ENCODE results near the gene SPINT1.

DNA sequence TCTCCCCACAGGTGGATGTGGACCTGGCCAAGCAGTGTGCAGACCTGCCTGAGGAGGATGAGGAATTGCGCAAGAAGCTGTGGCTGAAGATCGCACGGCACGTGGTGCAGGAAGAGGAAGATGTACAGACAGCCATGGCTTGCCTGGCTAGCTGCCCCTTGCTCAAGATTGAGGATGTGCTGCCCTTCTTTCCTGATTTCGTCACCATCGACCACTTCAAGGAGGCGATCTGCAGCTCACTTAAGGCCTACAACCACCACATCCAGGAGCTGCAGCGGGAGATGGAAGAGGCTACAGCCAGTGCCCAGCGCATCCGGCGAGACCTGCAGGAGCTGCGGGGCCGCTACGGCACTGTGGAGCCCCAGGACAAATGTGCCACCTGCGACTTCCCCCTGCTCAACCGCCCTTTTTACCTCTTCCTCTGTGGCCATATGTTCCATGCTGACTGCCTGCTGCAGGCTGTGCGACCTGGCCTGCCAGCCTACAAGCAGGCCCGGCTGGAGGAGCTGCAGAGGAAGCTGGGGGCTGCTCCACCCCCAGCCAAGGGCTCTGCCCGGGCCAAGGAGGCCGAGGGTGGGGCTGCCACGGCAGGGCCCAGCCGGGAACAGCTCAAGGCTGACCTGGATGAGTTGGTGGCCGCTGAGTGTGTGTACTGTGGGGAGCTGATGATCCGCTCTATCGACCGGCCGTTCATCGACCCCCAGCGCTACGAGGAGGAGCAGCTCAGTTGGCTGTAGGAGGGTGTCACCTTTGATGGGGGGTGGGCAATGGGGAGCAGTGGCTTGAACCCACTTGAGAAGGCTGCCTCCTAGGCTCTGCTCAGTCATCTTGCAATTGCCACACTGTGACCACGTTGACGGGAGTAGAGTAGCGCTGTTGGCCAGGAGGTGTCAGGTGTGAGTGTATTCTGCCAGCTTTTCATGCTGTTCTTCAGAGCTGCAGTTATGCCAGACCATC is 59.0 kb downstream of the SPINT1 start:
- TF ChIP-seq, protein P1, sequence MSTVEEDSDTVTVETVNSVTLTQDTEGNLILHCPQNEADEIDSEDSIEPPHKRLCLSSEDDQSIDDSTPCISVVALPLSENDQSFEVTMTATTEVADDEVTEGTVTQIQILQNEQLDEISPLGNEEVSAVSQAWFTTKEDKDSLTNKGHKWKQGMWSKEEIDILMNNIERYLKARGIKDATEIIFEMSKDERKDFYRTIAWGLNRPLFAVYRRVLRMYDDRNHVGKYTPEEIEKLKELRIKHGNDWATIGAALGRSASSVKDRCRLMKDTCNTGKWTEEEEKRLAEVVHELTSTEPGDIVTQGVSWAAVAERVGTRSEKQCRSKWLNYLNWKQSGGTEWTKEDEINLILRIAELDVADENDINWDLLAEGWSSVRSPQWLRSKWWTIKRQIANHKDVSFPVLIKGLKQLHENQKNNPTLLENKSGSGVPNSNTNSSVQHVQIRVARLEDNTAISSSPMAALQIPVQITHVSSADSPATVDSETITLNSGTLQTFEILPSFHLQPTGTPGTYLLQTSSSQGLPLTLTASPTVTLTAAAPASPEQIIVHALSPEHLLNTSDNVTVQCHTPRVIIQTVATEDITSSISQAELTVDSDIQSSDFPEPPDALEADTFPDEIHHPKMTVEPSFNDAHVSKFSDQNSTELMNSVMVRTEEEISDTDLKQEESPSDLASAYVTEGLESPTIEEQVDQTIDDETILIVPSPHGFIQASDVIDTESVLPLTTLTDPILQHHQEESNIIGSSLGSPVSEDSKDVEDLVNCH (CRISPR knock-in tag; IDR thresholded peaks at IDR 0.05), result no peak
- TF ChIP-seq ZNF678 (CRISPR knock-in tag; IDR thresholded peaks at IDR 0.05), result no peak
- no peak for TF ChIP-seq JUND (CRISPR knock-in tag; IDR thresholded peaks at IDR 0.05)
- TF ChIP-seq ZNF124 (CRISPR knock-in tag; IDR thresholded peaks at IDR 0.05), result no peak
- TF ChIP-seq, protein P2, sequence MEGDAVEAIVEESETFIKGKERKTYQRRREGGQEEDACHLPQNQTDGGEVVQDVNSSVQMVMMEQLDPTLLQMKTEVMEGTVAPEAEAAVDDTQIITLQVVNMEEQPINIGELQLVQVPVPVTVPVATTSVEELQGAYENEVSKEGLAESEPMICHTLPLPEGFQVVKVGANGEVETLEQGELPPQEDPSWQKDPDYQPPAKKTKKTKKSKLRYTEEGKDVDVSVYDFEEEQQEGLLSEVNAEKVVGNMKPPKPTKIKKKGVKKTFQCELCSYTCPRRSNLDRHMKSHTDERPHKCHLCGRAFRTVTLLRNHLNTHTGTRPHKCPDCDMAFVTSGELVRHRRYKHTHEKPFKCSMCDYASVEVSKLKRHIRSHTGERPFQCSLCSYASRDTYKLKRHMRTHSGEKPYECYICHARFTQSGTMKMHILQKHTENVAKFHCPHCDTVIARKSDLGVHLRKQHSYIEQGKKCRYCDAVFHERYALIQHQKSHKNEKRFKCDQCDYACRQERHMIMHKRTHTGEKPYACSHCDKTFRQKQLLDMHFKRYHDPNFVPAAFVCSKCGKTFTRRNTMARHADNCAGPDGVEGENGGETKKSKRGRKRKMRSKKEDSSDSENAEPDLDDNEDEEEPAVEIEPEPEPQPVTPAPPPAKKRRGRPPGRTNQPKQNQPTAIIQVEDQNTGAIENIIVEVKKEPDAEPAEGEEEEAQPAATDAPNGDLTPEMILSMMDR (CRISPR knock-in tag; IDR thresholded peaks at IDR 0.05), result no peak
- no peak for TF ChIP-seq POLR2AphosphoS5 (IDR thresholded peaks at IDR 0.05; ENCODE audit: low read depth, low read length)
- TF ChIP-seq ZNF136 (CRISPR knock-in tag; IDR thresholded peaks at IDR 0.05; ENCODE audit: low read depth), result no peak
- TF ChIP-seq BHLHE40 (IDR thresholded peaks at IDR 0.05; ENCODE audit: low read length), result no peak
- no peak for TF ChIP-seq ZNF543 (CRISPR knock-in tag; IDR thresholded peaks at IDR 0.05)
